ENCODE results near the gene ATG4C. TPM values are rescaled to one million over a fixed set of nuclear protein-coding genes. Genes with fewer than 3 reads are reported as not detected.

The ATG4C gene
- polyA plus RNA-seq, 1 donor (not counting 4 experiments of a cell fraction or from before 2014, with no cell fraction given), result 9.1 TPM

GRCh38 chr1:62903982-62904855, 120.3 kb downstream of the ATG4C start:
- H3K79me2 ChIP-seq (ENCODE audit: control insufficient read depth, insufficient read depth, low read length), result no peaks in the 10 kb centered on the region
- H3K27ac ChIP-seq (ENCODE audit: control insufficient read depth, insufficient read depth, low read length), result no peak overlapping the region
- H2AFZ ChIP-seq (ENCODE audit: control insufficient read depth, low read length), result no peak overlapping the region
- H4K20me1 ChIP-seq (ENCODE audit: control insufficient read depth, extremely low read depth, insufficient read depth, low read length), result no peaks in the 10 kb centered on the region
- no peaks in the 10 kb centered on the region for H3K9me1 ChIP-seq (ENCODE audit: control insufficient read depth, extremely low read depth, insufficient read depth, low read length)
- no peak overlapping the region for H3K9ac ChIP-seq (ENCODE audit: control insufficient read depth, extremely low read depth, insufficient read depth, low read length)
- H3K4me2 ChIP-seq (ENCODE audit: control insufficient read depth, extremely low read depth, insufficient read depth, low read depth, low read length), result no peak overlapping the region
- H3K27me3 ChIP-seq (ENCODE audit: control insufficient read depth, extremely low read depth, insufficient read depth, low read length), result peaks cover 5% of the 10 kb centered on the region
- no peak for TF ChIP-seq CTCF (optimal IDR thresholded peaks at IDR 0.05 in 1 of 3, IDR thresholded peaks at IDR 0.05 in 1 of 3, conservative IDR thresholded peaks at IDR 0.05 in 1 of 3; ENCODE audit: extremely low read depth in 1 of 3, insufficient read depth in 2 of 3, low read length in 3 of 3)
- TF ChIP-seq EZH2 (IDR thresholded peaks at IDR 0.05; ENCODE audit: low read length), result no peak
- H3K9me3 ChIP-seq (ENCODE audit: control insufficient read depth, low read depth, low read length), result no peaks in the 10 kb centered on the region
- no peaks in the 10 kb centered on the region for H3K4me1 ChIP-seq (ENCODE audit: control insufficient read depth, extremely low read depth, insufficient read depth, low read length)
- dilution Hi-C loops (cut with MboI; ENCODE audit: extremely low pct_ligation_motif_present, low sequenced_read_pairs), result no loop called here
- FAIRE-seq (no peak), DNase-seq (ENCODE audit: low read depth, low spot score) (no peak)
- H3K4me3 ChIP-seq (ENCODE audit: control insufficient read depth in 2 of 3, extremely low read depth in 1 of 3, insufficient read depth in 2 of 3, low read depth in 1 of 3, low read length in 3 of 3), result no peak overlapping the region
- H3K36me3 ChIP-seq (ENCODE audit: control insufficient read depth in 2 of 2, extremely low read depth in 1 of 2, insufficient read depth in 2 of 2, low read length in 2 of 2), result no peaks in the 10 kb centered on the region

- no peaks in the 10 kb centered on the region for H3K4me1 ChIP-seq (ENCODE audit: control insufficient read depth, extremely low read depth, insufficient read depth, low read length)
- no peaks in the 10 kb centered on the region for H3K9me1 ChIP-seq (ENCODE audit: control insufficient read depth, extremely low read depth, insufficient read depth, low read length)
- H3K79me2 ChIP-seq (ENCODE audit: control insufficient read depth, insufficient read depth, low read length), result no peaks in the 10 kb centered on the region
- H3K36me3 ChIP-seq (ENCODE audit: control insufficient read depth in 2 of 2, extremely low read depth in 1 of 2, insufficient read depth in 2 of 2, low read length in 2 of 2), result no peaks in the 10 kb centered on the region
- dilution Hi-C loops (cut with MboI; ENCODE audit: extremely low pct_ligation_motif_present, low sequenced_read_pairs), result no loop called here
- no peak for FAIRE-seq
- no peak overlapping the region for H3K27ac ChIP-seq (ENCODE audit: control insufficient read depth, insufficient read depth, low read length)
- peaks cover 4% of the 10 kb centered on the region for H3K27me3 ChIP-seq (ENCODE audit: control insufficient read depth, extremely low read depth, insufficient read depth, low read length)
- H3K4me3 ChIP-seq (ENCODE audit: control insufficient read depth in 2 of 3, extremely low read depth in 1 of 3, insufficient read depth in 2 of 3, low read depth in 1 of 3, low read length in 3 of 3), result no peak overlapping the region
- no peak overlapping the region for H2AFZ ChIP-seq (ENCODE audit: control insufficient read depth, low read length)
- no peak for DNase-seq (ENCODE audit: low read depth, low spot score)
- no peak overlapping the region for H3K4me2 ChIP-seq (ENCODE audit: control insufficient read depth, extremely low read depth, insufficient read depth, low read depth, low read length)
- H3K9ac ChIP-seq (ENCODE audit: control insufficient read depth, extremely low read depth, insufficient read depth, low read length), result no peak overlapping the region
- TF ChIP-seq CTCF (optimal IDR thresholded peaks at IDR 0.05 in 1 of 3, IDR thresholded peaks at IDR 0.05 in 1 of 3, conservative IDR thresholded peaks at IDR 0.05 in 1 of 3; ENCODE audit: extremely low read depth in 1 of 3, insufficient read depth in 2 of 3, low read length in 3 of 3) (no peak), EZH2 (IDR thresholded peaks at IDR 0.05; ENCODE audit: low read length) (no peak)
- no peaks in the 10 kb centered on the region for H3K9me3 ChIP-seq (ENCODE audit: control insufficient read depth, low read depth, low read length)
- no peaks in the 10 kb centered on the region for H4K20me1 ChIP-seq (ENCODE audit: control insufficient read depth, extremely low read depth, insufficient read depth, low read length)
These were observed 120.9 kb downstream of the ATG4C start for GRCh38 chr1:62904856-62905225.

Measured in keratinocyte (primary cell).